GM10266 (cell line): ENCODE results near the gene FLT3.
"Not testable (repeated sequence)": the region's sequence is repeated elsewhere in the genome, so short reads cannot be mapped to it uniquely, and the experiment has no call there.

ENCODE experiments used
- DNase-seq: peaks from one replicate; pipeline ENCODE4 v3.0.0; 2012; ENCODE audit errors: extremely low spot score
- CTCF ChIP-seq: IDR thresholded peaks from 2 replicates; pipeline ENCODE4 v1.5.1; 2012; ENCODE audit warnings: mild to moderate bottlenecking, low read depth; ENCODE audit not compliant: control insufficient read depth, insufficient read depth; ENCODE audit errors: missing control alignments

The FLT3 gene

GRCh38 chr13:28120317-28120716 lies 19.9 kb upstream of the FLT3 start:
- no peak for DNase-seq
- TF ChIP-seq CTCF, result no peak

GRCh38 chr13:28117689-28118377 lies 17.5 kb upstream of the FLT3 start:
- TF ChIP-seq CTCF, result no peak
- DNase-seq, result no peak

GRCh38 chr13:28116736-28117135 lies 16.4 kb upstream of the FLT3 start:
- TF ChIP-seq CTCF, result no peak
- DNase-seq, result no peak

GRCh38 chr13:28110414-28110813 lies 10.0 kb upstream of the FLT3 start:
- DNase-seq, result no peak

GRCh38 chr13:28106976-28107375 lies 6.6 kb upstream of the FLT3 start:
- no peak for TF ChIP-seq CTCF

More at GRCh38 chr13:28110414-28110813, 10.0 kb upstream of the FLT3 start:
- no peak for TF ChIP-seq CTCF

GRCh38 chr13:28101886-28102285 lies 1.5 kb upstream of the FLT3 start:
- DNase-seq, result not testable (repeated sequence)

More at GRCh38 chr13:28106976-28107375, 6.6 kb upstream of the FLT3 start:
- DNase-seq, result no peak

GRCh38 chr13:28099396-28100149 lies 803 bp downstream of the FLT3 start:
- DNase-seq, result peak; percentile 36
- TF ChIP-seq CTCF, result no peak
